GM19023 (cell line): ENCODE data around the gene ERVK3-1.
"Not testable (repeated sequence)": the region's sequence is repeated elsewhere in the genome, so short reads cannot be mapped to it uniquely, and the experiment has no call there.

Source experiments
- ATAC-seq: cut with Tn5 transposase; IDR thresholded peaks from one replicate; pipeline ENCODE4 v1.9.1; 2021; ENCODE audit warnings: mild to moderate bottlenecking, moderate library complexity; ENCODE audit not compliant: unreplicated experiment

The ERVK3-1 gene

GRCh38 chr19:58304255-58304654 lies 922 bp upstream of the ERVK3-1 start:
- no peak for ATAC-seq

- no peak for ATAC-seq
Measured at GRCh38 chr19:58304748-58305064, 471 bp upstream of the ERVK3-1 start.

- ATAC-seq, result no peak
Measured at GRCh38 chr19:58305932-58306323, 751 bp downstream of the ERVK3-1 start.

- ATAC-seq, result no peak
Measured at GRCh38 chr19:58307736-58308135, 2.6 kb downstream of the ERVK3-1 start.

GRCh38 chr19:58310685-58311084 lies 5.5 kb downstream of the ERVK3-1 start:
- ATAC-seq, result not testable (repeated sequence)

GRCh38 chr19:58311345-58311865 lies 6.2 kb downstream of the ERVK3-1 start:
- ATAC-seq, result no peak

GRCh38 chr19:58315580-58315979 lies 10.4 kb downstream of the ERVK3-1 start:
- ATAC-seq, result no peak

GRCh38 chr19:58317476-58318072 lies 12.4 kb downstream of the ERVK3-1 start:
- no peak for ATAC-seq

GRCh38 chr19:58318297-58318696 lies 13.1 kb downstream of the ERVK3-1 start:
- ATAC-seq, result no peak

GRCh38 chr19:58319241-58319640 lies 14.1 kb downstream of the ERVK3-1 start:
- ATAC-seq, result no peak

GRCh38 chr19:58325311-58326022 lies 20.3 kb downstream of the ERVK3-1 start:
- ATAC-seq, result no peak

GRCh38 chr19:58326501-58326913 lies 21.3 kb downstream of the ERVK3-1 start:
- ATAC-seq, result no peak

GRCh38 chr19:58326914-58327726 lies 21.9 kb downstream of the ERVK3-1 start, which contains the start of gene ZSCAN22:
Gene ZSCAN22 (plus strand): TSS chr19:58326994. CDS start chr19:58334803, 7,809 bp downstream.
- ATAC-seq, result peak; percentile 88

GRCh38 chr19:58328999-58329398 lies 23.8 kb downstream of the ERVK3-1 start:
- no peak for ATAC-seq

- no peak for ATAC-seq
Measured at GRCh38 chr19:58330458-58330857, 25.3 kb downstream of the ERVK3-1 start.

GRCh38 chr19:58332697-58333096 lies 27.5 kb downstream of the ERVK3-1 start:
- ATAC-seq, result no peak

GRCh38 chr19:58334691-58335249 lies 29.6 kb downstream of the ERVK3-1 start:
- ATAC-seq, result no peak

GRCh38 chr19:58335630-58336029 lies 30.5 kb downstream of the ERVK3-1 start:
- no peak for ATAC-seq

GRCh38 chr19:58336216-58336615 lies 31.0 kb downstream of the ERVK3-1 start:
- no peak for ATAC-seq

- ATAC-seq, result no peak
Measured at GRCh38 chr19:58336820-58337219, 31.6 kb downstream of the ERVK3-1 start.

GRCh38 chr19:58338336-58338735 lies 33.2 kb downstream of the ERVK3-1 start:
- ATAC-seq, result no peak
